Cardiac muscle cell (in vitro differentiated cells and primary cell): ENCODE data around the gene NOC3L. TPM values are rescaled to one million over a fixed set of nuclear protein-coding genes. Genes with fewer than 3 reads are reported as not detected.

Experiments used
- DNase-seq, 2 donors: peaks; one replicate each; pipeline versions ENCODE4 v3.0.0 to v3.0.0-alpha.2; 2010 to 2017; ENCODE audit warnings: low read depth in 1 of 2, low spot score in 1 of 2
- H3K27ac ChIP-seq: fragments of 200-600 bp; sonication (generic); 2 replicates; pipeline ENCODE4 v1.5.1; 2016
- H3K27me3 ChIP-seq: fragments of 200-600 bp; sonication (generic); 2 replicates; pipeline ENCODE4 v1.6.0; 2016; ENCODE audit warnings: control low read depth
- H3K36me3 ChIP-seq: fragments of 200-600 bp; sonication (generic); 2 replicates; pipeline ENCODE4 v1.5.1; 2016; ENCODE audit warnings: control low read depth
- H3K4me1 ChIP-seq: fragments of 200-600 bp; sonication (generic); 2 replicates; pipeline ENCODE4 v1.8.1; 2017; ENCODE audit warnings: low read depth, mild to moderate bottlenecking, mixed run types
- H3K4me3 ChIP-seq: fragments of 200-600 bp; sonication (generic); 2 replicates; pipeline ENCODE4 v1.5.1; 2016; ENCODE audit warnings: mild to moderate bottlenecking
- H3K9me3 ChIP-seq: fragments of 200-600 bp; sonication (generic); 2 replicates; pipeline ENCODE4 v1.5.1; 2017; ENCODE audit warnings: low read depth, mild to moderate bottlenecking, control low read depth
- CTCF ChIP-seq: IDR thresholded peaks from 2 replicates; pipeline ENCODE4 v1.5.1; 2012; ENCODE audit warnings: low read depth, mild to moderate bottlenecking, low read length
- polyA plus RNA-seq: library from polyadenylated mRNA; unstranded; fragments of >200 nt; fragmentation: Nextera tagmentation; extraction: Ambion mirVana; gene quantifications from 2 replicates; pipeline ENCODE4 v1.2.1, GENCODE V29; 2016
- total RNA-seq: library from RNA; depleted of rRNA; stranded (reverse); fragments of >200 nt; gene quantifications from 2 replicates; pipeline ENCODE4 v1.2.3, GENCODE V29; 2016

The NOC3L gene
- total and polyA plus RNA-seq, 2 experiments from 2014 or later = 9.0 to 10.4 TPM

- Histone ChIP-seq H3K36me3 (no peaks in the 10 kb centered on the region), H3K4me3 (no peak overlapping the region), H3K9me3 (no peaks in the 10 kb centered on the region), H3K4me1 (no peaks in the 10 kb centered on the region), H3K27me3 (no peaks in the 10 kb centered on the region), H3K27ac (no peak overlapping the region)
- no peak for DNase-seq
- no peak for TF ChIP-seq CTCF
Measured at GRCh38 chr10:94300042-94300441, 62.7 kb downstream of the NOC3L start.

- DNase-seq = peak in 1 of 2 donors; percentile 68
- Histone ChIP-seq H3K36me3 (no peaks in the 10 kb centered on the region), H3K9me3 (no peaks in the 10 kb centered on the region), H3K27ac (no peak overlapping the region), H3K4me1 (no peaks in the 10 kb centered on the region), H3K4me3 (no peak overlapping the region), H3K27me3 (no peaks in the 10 kb centered on the region)
- TF ChIP-seq CTCF = no peak
Measured at GRCh38 chr10:94299417-94299816, 63.3 kb downstream of the NOC3L start.

GRCh38 chr10:94294168-94294567, 68.6 kb downstream of the NOC3L start:
- TF ChIP-seq CTCF = no peak
- DNase-seq = no peak
- H3K4me1 ChIP-seq = no peaks in the 10 kb centered on the region
- H3K9me3 ChIP-seq = no peaks in the 10 kb centered on the region
- H3K27ac ChIP-seq = no peak overlapping the region
- no peaks in the 10 kb centered on the region for H3K36me3 ChIP-seq
- no peak overlapping the region for H3K4me3 ChIP-seq
- no peaks in the 10 kb centered on the region for H3K27me3 ChIP-seq

- peak in 1 of 2 donors; percentile 49 for DNase-seq
- H3K27ac ChIP-seq = no peak overlapping the region
- no peaks in the 10 kb centered on the region for H3K36me3 ChIP-seq
- H3K4me1 ChIP-seq = no peaks in the 10 kb centered on the region
- no peaks in the 10 kb centered on the region for H3K9me3 ChIP-seq
- no peak overlapping the region for H3K4me3 ChIP-seq
- TF ChIP-seq CTCF = no peak
- no peaks in the 10 kb centered on the region for H3K27me3 ChIP-seq
Measured at GRCh38 chr10:94293354-94293753, 69.4 kb downstream of the NOC3L start.

- no peaks in the 10 kb centered on the region for H3K4me1 ChIP-seq
- H3K27me3 ChIP-seq = no peaks in the 10 kb centered on the region
- DNase-seq = peak in 1 of 2 donors; percentile 87
- no peak overlapping the region for H3K27ac ChIP-seq
- H3K9me3 ChIP-seq = no peaks in the 10 kb centered on the region
- no peak for TF ChIP-seq CTCF
- H3K4me3 ChIP-seq = no peak overlapping the region
- H3K36me3 ChIP-seq = no peaks in the 10 kb centered on the region
Measured at GRCh38 chr10:94292434-94293090, 70.2 kb downstream of the NOC3L start.
